SU-DHL-6 (cell line): ENCODE results near the gene CHEK1.

Source experiments
- EZH2phosphoT487 ChIP-seq: fragments of 200-600 bp; sonication (generic), shearing (Covaris generic); conservative IDR thresholded peaks from 2 replicates; pipeline ENCODE4 v1.6.1; 2018; ENCODE audit warnings: mild to moderate bottlenecking, antibody characterized with exemption, low read length, moderate library complexity, mixed read lengths
- TF ChIP-seq, protein P1 (sequence below): fragments of 200-600 bp; sonication (generic); IDR thresholded peaks from one replicate; pipeline ENCODE4 v1.5.1; 2017; ENCODE audit warnings: antibody characterized with exemption, mild to moderate bottlenecking, low read length, moderate library complexity; ENCODE audit not compliant: insufficient read depth, poor library complexity, severe bottlenecking

DNA sequence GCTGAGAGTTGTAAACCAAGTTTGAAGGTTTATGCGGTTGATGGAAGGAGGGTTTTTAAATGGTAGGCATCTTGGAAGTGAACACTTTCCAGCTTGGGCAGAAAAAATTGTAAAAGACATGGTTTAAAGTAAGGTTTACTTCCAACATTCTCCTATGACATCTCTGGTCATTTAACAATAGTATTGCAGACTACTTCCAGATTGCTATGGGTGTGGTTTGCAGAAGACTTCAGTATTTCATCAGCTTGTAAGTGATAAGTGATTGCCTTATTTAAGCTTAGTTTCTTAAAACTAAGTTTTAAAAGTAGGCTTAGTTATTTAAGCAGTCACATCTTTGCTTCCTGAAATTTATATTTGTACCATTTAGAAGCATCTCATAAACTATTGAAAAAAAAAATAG is 39.5 kb upstream of the CHEK1 start:
- TF ChIP-seq, protein P1, sequence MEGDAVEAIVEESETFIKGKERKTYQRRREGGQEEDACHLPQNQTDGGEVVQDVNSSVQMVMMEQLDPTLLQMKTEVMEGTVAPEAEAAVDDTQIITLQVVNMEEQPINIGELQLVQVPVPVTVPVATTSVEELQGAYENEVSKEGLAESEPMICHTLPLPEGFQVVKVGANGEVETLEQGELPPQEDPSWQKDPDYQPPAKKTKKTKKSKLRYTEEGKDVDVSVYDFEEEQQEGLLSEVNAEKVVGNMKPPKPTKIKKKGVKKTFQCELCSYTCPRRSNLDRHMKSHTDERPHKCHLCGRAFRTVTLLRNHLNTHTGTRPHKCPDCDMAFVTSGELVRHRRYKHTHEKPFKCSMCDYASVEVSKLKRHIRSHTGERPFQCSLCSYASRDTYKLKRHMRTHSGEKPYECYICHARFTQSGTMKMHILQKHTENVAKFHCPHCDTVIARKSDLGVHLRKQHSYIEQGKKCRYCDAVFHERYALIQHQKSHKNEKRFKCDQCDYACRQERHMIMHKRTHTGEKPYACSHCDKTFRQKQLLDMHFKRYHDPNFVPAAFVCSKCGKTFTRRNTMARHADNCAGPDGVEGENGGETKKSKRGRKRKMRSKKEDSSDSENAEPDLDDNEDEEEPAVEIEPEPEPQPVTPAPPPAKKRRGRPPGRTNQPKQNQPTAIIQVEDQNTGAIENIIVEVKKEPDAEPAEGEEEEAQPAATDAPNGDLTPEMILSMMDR, result no peak
- no peak for TF ChIP-seq EZH2phosphoT487
